Globus pallidus (tissue), 1 donor: ENCODE results near the gene EXOC7.

ENCODE experiments used
- DNase-seq: peaks from one replicate; pipeline ENCODE4 v3.0.0-alpha.2; 2015; ENCODE audit warnings: low spot score

The EXOC7 gene

DNA sequence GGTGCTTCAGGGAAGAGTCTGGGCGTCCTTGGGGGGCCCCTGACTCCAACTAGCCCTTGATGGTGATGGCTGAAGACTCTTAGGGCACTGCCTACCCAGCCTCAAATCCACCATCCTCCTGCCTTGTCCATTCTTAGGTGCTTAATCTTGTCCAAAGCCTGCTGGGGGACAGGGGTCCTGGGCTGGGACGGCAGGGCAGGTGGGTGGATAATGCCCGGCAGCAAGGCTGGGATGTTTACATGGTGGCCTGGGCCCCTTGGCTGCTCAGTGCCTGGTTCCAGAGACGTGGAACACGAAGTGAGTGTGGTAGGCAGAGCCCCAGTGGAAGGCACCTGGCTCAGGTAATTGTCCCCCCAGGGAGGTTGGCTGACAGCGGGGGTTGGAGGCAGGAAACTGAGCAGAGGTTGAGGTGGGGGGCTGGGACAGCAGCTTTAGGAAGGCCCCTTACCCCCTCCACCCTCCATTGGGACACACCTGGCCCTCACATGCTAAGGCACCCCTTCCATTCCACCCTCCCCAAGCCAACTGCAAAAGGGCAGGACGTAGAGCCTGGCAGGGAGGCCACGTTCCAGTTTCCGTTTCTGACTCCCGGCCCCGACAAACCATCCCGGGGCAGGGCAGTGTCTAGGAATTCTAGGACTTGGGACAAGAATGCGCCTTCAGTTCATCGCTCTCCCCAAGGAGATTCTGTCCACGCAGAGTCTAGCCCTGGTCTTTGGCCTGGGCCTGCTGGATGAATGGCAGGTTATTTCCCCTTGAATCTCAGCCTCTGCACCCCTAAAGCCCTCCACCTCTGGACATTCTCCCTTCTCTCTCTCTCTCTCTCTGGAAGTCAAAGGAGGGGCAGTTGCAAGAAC is 35.5 kb upstream of the EXOC7 start:
- DNase-seq: no peak

DNA sequence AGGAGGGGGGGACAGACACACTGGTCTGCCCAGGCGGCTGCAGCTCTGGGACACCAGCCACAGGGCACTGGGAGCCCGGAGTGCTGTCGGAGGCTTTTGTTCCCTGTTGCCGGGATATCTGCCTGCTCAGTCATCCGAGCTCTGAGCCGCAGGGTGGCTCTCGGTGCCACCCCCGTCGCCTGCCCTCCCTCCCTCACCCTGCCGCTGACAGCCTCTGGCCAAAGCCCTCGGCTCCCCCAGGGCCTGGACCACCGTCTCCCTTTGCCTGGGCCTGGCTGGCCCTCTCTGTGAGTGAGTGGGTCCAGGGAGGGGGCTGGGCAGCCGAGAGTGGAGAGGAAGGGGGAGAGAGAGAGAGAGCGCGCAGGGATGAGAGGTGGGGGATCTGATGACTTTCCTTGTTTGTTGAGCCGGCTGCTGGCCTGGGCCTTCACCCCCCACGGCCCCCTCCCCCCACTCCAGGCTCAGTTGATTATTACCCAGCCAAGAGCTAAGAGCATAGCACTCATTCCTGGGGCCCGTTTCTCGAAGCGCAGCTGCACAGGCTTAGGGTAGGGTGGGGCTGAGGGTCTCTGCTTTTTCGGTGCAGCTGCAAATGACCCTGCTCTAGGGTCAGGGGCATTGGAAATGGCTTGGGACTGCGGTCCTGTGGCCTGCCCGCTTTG is 34.8 kb upstream of the EXOC7 start:
- peak; percentile 75 for DNase-seq

DNA sequence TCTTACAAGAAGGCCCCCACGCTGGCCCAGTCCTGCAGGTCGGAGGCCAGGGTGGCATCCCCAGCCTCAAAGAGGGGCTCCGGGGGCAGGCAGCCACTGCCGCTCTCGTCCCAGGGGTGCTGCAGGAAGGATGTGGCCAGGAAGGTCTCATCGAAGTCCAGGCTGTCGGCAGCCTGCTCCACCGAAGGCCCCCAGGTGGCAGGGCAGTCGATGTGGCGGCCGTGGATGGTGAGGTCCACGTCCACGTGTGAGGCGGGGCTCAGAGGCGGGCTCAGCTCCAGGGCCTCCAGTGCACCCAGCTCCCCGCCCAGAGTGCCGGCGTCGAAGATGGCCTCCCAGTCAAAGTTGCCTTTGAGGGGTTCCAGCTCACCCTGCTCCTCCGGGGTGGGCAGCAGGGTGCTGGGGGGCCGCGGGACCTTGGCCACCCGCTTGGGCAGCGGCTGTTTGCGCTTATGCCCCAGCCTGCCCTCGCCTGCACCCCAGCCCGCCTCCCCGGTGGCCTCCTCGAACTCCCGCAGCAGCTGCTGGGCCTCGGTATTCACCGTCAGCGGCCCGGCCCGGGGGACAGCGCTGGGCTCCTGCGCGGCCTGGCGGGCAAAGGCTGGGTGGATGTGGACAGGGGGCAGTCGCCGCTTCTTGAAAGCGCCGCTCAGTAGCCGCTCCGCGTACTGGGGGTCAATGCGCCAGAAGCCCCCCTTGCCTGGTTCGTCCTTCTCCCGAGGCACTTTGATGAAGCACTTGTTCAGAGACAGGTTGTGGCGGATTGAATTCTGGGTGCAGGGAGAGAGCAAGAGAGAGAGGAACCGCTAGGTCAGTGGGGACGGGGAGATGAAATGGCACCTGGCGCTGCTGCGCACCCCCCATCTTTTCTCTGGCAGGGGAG is 34.0 kb upstream of the EXOC7 start:
- no peak for DNase-seq

DNA sequence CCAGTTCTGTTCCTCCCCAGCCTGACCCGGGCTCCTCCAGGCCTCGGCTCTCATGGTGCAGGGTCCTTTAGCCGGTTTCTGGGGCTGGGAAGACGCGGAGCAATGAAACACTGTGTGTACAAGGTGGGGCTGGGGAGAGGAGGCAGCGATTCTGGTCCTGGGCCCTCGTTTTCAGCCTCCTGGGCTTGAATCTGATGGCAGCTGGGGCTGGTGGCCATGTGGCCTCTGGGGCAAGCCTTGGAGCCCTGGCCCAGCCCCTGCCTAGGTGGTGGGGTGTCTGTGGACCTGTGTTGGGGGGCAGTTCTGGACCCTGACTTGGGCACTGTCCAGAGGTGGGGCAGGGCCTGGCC is 33.4 kb upstream of the EXOC7 start:
- no peak for DNase-seq

DNA sequence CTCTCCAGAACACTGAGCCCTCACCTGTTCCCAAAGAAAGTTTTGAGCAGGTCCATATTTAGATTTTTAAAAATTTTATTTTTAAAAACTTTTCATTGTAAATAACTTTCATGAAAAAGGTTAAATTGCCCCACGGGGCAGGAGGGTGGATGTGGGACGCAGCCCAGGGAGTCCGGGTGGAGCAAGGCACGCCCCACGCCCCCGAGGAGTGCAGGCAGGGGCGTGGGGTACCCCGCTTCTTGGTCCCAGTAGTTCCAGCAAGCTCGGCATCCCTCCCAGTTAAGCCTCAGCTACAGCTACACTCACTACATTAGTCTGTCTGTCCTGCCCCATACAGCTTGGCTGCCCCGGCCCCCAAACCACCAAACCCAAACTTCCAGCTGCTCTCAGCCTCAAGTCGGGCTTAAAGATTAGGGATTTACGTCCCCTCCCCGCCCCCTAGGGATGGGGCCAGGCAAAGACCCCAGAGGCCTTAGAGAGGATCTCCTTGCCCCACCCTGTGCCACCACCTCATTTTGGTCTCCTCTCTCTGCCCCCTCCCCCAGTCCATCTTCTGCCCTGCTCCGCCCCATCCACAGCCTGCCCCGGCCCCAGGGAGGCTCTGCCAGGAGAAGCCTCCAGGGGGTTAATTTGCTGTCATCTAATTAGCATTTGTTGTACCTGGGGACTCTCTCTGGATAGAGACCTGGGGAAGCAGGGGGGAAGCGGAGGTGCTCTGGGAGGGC is 32.9 kb upstream of the EXOC7 start:
- no peak for DNase-seq

DNA sequence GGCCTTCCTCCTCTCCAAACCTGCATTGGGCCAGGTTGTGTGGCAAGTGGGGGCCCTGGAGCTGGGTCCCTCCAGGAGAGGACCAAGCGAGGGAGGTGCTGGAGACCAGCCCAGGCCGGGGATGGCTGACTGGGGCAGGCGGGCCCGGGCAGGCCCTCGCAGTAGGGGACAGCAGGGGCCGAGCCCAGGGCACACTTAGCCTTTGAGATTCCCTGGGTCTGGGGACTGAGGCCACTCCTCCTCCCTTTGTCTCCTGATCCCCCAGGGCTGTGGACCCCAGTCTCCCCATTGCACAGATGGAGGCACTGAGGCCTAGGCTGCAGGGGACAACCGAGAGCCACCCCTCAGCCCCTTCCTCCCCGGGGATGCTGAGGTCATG is 32.2 kb upstream of the EXOC7 start:
- no peak for DNase-seq

DNA sequence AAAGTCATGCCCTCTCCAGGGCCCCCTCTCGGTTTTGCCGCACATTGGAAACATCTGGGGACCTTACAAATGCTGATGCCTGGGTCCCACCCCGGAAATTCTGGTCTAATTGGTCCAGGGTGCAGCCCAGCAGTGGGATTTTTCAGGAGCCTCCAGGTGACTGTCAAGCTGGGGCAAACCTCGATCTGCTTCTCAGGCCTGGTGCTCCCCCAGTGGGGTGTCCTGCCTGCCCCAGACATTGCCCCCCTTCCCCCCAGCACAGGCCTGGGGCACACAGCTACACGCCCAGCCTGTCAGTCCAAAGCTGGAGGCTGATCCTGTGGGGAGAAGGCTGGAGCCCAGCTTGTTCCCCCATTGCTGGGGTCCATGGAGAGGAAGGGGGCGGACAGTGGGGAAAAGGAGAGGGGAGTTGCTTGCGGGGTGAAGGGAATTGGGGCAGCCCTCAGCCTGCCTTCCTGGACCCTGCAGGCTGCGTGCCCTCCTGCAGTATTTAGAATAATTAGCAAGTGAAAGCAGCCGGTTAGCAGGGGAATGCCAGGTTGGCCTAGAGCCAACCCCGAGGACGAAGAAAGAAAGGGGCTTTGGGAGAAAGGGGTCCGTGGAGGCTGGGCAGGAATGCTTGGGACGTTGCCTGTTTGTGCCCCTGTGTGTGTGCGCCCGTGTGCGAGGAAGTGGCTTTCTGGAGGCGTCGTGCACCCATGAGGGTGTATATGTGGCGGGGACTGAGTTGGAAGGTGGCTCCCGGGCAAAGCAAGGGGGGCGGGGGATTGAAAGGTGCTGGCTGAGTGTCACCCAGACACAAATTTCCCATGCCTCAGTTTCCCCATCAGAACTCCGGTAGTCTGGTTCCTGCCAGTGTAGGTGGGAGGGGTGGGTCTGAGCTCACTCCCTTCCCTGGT is 31.6 kb upstream of the EXOC7 start:
- DNase-seq: no peak

DNA sequence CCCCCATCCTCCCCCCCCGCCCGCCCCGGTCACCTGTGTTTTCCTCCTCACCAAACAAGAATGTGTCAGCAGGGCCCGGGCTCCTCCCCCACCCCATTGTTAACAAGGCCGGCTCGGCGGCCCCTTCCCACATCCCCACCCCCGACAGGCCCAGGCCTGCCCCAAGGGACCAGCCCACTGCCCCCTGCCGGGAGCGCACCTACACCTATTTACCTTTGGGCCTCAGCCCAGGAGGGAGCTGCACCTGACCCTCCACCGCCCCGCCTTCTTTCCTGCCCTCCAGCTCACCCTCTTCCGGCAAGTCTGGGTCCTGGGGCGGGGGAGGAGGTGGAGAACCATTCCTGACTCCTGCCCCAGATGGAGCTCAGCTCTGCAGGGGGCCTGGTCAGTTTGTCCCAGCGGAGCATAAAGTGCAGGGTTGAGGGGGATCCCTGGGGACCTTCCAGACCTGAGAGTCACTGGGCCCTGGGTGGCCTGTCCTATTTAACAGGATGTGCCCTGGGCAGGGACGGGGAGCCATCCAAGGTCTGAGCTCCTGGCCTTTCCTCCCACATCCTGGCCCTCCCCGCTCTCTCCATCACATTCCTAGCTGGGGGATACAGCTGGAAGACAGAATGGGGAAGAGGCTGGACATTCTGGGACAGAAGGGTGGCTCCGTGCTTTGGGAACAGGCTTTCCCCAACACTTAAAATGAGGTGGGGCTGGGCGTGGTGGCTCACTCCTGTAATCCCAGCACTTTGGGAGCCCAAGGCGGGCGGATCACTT is 29.2 kb upstream of the EXOC7 start:
- no peak for DNase-seq

DNA sequence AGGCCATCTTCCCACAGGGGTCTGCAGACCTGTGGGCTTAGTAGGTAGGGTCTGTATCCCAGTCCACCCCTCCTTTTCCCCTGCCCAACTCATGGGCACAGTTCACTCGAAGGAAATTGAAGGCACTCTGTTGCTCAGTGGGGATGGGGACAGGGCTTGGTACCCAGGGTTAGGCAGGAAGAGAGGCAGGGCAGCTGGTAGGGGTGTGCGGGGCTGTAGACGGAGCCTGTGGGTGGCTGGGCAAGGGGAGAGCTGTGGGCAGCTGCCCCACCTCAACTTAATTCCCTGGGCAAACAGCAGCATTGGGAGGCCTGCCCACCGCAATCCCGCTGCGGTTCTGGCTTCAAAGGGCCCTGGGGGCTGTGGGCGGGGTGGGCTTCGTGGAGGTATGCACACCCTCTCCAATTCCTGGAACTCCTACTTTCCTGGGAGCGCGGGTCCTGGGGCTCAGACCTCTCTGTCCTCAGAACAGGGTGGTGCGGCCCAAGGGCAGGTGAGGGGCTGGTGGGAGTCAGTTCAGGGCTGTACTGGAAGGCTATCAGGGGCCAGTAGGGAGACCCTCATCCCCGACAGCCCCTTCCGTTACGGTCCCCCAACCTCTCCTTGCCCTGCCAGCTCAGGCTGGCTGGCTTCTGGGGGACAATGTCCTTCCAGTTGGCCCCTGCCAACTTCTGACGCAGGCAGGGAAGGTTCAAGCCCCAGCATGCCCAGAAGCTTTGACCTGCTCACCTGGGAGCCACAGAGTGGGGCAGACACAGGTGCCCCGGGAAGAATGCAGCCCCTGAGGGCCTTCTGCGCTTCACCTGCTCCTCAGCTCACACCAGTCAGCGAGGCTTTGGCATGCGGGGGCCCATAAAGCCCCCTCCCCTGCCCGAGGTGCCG is 28.3 kb upstream of the EXOC7 start:
- no peak for DNase-seq

DNA sequence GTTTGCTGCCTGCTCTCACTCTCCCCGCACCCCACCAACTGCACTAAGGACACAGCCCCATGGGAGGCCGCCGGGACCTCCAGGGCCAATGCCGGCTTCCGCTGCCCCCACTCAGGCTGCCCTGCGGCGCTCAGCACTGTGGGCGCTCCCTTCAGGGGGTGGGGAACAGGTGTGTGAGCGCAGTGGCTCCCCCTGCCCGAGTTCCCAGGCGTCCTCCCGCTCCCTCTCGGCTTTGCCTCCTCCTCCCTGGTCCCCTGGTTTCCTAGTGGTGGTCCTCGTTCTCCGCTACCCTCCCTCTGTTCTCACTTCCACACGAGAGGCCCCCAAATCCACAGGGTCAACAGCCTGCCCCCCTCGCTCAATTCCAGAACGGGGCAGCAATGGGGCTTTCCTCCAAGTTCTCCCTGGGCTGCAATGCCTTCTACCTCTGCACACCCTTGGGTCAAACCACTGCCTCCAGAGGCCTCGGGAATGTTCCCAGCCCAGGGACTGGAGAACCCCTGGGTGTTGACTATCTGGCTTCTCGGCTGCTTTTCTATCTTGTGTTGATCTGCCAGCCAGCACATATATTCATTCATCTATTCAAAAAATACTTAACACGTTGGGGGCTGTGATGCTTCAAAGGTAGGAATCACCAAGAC is 27.6 kb upstream of the EXOC7 start:
- DNase-seq: no peak

DNA sequence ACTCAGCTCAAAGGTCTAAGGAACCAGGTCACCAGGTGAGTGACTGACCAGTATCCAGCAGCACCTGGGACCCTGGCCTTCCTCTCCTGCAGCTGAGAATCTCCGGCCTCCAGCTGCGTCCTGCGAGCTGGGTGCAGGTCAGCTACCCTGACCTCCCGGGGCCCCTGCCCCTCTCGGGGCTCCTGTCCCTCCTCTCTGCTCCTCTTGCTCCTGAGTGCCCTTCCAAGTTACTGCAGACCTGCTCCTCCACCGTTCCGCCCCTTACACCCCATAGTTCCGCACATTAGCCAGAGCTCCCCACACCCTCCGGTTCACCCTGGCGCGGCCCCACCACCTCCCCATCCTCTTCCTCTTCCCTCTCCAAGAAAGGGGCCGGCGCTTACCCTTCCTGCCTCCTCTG is 26.9 kb upstream of the EXOC7 start:
- DNase-seq: no peak

DNA sequence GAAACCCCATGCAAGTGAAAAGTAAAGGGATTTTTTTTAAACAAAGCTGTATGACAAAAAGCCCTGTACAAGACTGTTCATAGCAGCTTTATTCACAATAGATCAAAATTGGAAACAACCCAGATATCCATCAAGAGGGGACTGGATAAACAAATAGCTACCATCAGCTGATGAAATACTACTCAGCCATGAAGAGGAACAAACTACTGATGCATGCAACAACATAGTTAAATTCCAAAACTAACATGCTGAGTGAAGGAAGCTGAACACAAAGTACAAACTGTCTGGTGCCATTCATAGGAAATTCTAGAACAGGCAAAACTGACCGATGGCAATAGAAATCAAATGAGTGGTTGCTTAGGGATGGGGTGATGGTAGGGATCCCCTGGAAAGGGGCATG is 22.3 kb upstream of the EXOC7 start:
- DNase-seq: no peak

DNA sequence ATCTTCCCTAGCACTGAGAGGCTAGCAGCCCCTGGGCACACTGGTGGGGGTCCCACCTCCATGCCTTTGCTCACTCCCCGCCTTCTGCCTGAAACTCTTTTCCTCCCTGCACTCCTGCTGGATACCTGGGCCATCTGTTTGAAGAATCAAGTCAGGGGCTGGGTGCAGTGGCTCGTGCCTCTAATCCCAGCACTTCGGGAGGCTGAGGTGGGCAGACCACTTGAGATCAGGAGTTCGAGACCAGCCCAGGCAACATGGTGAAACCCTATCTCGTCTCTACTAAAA is 21.7 kb upstream of the EXOC7 start:
- no peak for DNase-seq

DNA sequence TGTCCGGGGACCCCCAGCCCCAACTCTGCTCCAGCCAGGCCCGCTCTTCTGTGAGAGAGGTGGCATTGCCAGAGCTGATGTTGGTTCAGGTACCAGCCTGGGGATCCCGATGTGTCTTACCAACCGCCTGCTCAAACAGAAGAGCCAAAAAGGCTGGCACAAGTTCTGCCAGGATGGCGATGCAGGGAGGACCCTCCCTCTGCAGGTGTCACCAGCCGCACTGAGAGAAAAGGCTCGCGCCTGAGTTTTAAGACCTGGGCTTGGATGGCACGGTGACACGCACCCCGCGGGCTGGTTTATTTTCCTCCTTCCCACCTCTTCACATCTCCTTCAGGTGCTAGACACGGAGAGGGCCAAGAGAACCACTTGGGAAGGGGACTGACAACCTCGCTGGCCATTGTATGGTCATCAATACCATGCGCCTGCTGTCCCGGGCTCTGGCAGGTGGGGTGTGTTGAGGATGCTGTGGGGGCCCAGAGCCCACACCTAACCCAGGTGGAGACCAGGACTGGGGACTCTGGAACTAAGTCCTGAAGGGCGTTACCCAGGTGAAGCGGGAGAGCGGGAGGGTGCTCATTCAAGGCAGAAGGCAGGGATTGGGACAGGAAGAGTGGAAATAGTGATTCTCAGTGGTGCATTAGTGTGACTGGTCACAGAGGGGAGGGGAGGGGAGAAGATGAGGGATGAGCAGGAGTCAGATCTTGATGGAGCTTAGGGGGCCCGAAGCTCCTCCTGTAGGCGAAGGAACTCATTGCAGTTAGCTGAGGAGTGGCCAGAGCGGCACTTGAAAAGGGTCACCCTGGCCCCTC is 21.2 kb upstream of the EXOC7 start:
- DNase-seq: no peak

DNA sequence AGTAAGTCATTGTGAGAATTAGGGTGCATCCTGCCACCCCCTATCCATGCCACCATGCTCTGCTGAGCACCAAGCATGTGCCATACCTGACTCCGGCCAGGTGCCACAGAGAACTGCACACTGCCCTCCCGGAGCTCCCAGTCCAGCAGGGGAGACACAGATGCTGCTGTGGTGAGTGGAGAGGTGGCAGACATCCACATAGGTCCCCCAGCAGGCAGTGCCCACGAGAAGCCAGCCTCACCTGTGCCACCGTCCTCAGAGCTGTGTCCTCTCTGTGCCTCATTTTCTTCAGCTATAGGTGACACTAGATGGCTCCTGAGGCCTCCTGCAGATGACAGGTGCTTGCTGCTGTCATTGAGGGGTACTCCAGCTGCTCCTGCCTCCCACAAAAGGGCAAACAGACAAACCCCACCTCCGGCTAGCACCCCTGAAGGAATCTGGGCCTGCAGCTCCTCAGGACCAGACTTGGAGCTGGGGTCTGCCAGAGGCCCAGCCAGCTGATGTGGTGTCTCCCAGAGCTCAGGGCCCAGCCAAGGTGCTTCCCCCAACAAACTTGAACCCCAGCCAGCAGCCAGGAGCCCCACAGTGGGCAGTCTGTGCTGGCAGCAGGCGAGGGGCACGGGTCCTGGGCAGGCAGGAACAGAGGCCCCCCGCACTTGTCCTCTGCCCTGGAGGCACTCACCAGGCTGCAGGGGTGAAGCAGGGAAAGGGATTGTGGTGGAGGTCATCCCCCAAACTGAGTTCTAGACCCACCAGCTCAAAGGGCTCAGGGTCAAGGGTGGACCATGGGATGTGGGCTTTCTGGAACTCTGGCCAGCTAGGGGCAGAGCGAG is 20.4 kb upstream of the EXOC7 start:
- no peak for DNase-seq

DNA sequence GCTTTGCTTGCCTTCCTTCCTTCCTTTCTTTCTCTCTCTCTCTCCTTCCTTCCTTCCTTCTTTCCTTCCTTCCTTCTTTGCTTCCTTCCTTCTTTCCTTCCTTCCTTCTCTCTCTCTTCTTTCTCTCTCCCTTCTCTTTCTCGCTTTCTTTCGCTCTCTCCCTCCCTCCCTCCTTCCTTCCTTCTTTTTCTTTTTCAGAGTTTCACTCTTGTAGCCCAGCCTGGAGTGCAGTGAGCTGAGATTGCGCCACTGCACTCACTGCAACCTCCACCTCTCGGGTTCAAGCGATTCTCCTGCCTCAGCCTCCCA is 19.6 kb upstream of the EXOC7 start:
- DNase-seq: no peak

DNA sequence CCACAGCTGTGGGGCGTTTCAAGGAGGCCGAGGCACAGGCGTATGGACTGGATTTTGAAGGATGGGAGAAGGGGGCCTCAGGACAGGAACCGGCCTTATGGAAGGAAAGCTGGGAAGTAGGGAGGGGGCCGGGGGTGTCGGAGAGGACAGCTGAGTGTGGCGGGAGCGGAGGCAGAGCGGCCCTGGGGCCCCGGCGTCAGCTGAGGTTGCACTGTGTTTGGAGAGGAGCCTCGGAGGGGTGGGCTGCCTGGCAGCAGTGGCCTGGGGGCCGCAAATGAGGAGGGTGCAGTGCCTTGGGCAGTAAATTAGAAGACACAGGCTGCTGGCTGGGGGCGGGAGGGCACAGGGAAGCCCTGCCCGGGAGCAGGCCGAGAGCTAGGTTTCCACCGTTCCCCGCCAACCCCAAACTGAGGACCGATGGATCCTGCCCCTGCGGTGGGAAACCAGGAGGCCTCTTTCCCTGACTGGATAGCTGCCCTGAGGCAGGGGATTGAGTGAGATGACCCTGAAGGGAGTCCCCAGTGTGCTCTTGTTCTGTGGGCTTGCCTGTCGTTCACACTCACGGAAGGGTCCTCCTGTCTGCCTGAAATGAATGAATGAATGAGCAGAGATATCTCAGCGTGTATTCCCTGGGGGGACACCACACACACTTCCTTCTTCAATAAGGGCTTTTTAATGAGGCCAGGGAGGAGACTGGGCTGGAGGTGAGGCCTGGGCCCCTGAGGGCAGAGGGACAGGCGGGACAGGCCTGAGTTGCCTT is 19.0 kb upstream of the EXOC7 start:
- DNase-seq: no peak
